Measurements from ENCODE around the gene FEZF2. TPM values are rescaled to one million over a fixed set of nuclear protein-coding genes. Genes with fewer than 3 reads are reported as not detected.

Gene FEZF2
- 19.1 TPM for total RNA-seq

GRCh38 chr3:62373215-62373614 lies at the start of gene FEZF2:
FEZF2 (minus strand) TSS chr3:62373550; CDS start chr3:62372868, 682 bp downstream.

